NCI-H2107 treated with DMSO at 0.1 percent for 48 hours (cell line): ENCODE results near the gene CD163.
"Not testable (repeated sequence)": the region's sequence is repeated elsewhere in the genome, so short reads cannot be mapped to it uniquely, and the experiment has no call there.

Experiments used
- DNase-seq: peaks from one replicate; lab custom pipeline; 2025; ENCODE audit not compliant: unreplicated experiment; lab: John Stamatoyannopoulos, UW

CD163 gene

DNA sequence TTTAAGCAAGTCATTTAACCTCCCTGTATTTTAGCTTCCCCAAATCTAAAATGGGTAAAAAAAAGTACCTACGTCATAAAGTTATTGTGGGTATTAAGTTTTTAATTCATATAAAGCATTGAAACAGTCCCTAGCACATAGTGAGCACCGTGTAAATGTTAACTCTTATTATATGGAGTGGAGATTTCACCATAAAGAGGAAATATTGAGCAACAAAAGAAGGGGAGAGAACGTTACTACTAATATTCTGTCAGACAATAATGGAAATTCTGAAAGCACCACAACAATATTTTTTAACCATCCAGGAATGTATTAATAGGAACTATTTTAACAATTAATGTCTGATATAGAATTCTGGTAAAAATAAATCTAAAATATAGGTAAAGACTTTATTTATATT is 51.8 kb downstream of the CD163 start:
- DNase-seq: no peak

DNA sequence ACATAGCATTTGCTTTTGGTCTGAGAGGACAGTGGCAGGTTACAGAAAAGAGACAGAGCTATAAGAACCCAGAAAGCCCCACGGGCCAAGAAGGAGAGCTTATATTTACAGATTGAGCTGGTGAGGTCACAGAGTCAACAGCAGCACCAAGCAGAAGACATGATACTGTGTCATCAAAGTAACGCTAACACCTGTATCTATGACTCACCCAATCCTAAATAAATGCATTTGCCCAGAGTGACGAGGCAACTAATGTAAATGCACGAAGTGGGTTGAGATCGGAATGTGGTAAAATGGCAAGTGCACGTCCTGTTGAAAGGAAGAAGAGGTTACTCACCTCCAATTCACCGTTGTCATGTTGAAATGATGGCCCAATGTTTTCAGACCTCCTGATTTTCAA is 52.9 kb downstream of the CD163 start:
- no peak for DNase-seq

DNA sequence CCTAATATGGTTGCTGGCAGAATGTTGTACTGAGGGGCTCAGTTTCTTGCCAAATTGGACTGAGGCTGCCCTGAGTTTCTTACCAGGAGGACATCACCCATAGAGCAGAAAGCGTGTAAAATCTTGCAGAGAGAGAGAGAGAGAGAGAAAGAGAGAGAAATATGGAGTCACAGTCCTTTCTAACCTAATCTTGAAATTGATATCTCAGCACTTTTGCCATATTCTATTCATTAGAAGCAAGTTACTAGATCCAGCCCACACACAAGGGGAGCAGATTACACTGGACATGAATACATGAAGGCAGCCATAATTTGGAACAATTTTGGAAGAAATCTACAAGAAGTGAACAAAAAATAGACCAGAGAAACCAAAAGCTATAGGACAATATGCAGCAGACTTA is 55.5 kb downstream of the CD163 start:
- DNase-seq: no peak

DNA sequence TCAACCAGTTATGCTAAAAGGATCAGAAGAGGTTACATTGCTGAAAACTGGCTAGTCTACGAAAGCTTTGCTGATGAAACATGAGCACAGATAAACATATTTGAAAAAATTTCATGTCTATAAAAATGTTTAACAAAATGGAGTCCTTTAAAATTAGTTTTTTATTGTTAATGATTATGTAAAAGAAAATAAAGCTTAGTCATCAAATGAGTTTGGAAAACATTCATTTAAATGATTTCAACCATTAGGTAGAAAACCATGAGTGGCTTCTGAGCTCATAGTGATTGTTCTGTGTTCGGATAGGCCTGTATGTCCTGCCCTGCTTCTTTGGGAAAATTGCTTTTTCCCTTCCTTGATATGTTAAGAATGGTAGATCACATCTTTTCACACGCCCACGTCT is 59.0 kb downstream of the CD163 start:
- no peak for DNase-seq

DNA sequence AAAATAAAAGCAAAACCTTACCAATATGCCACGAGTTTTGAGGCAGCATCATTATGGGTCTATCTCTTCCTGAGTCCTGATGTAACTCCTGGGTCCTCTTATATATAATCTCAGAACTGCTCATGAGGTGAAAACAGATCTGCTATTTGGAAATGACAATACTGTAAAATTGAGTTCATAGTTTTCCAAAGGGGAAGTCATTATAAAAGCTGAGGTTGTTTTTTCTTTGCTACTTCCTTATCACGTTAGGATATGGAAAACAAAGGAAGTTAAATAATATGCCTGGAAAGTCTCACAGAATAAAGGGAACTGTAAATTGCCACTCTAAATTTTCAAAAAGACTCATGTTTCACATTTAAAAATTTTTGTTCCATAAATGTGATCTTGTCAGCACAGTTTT is 59.5 kb downstream of the CD163 start, which contains the start of gene CD163L1:
Gene CD163L1 (minus strand): TSS at position 78 of the 400 bp plus-strand sequence. CDS start 26 bp downstream, at position 52.
- DNase-seq: no peak

DNA sequence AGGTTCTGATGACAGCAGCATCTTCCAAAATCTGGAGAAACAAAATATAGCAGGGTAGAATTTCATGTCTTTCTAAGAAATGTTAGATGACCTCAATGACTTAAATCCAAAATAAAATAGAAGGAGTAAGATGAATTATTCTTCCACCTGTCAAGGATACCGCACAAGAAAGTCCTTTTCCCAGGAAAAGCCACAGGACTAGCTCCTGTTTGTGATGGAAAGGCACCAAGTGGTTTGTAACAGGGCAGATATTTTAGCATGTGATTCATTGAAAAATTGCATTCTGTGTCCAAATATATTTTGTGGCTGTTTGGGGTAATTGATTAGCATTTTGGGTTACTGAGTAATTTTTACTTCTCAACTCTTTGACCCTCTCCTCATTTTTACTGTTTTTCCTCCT is 62.4 kb downstream of the CD163 start:
- DNase-seq: no peak

DNA sequence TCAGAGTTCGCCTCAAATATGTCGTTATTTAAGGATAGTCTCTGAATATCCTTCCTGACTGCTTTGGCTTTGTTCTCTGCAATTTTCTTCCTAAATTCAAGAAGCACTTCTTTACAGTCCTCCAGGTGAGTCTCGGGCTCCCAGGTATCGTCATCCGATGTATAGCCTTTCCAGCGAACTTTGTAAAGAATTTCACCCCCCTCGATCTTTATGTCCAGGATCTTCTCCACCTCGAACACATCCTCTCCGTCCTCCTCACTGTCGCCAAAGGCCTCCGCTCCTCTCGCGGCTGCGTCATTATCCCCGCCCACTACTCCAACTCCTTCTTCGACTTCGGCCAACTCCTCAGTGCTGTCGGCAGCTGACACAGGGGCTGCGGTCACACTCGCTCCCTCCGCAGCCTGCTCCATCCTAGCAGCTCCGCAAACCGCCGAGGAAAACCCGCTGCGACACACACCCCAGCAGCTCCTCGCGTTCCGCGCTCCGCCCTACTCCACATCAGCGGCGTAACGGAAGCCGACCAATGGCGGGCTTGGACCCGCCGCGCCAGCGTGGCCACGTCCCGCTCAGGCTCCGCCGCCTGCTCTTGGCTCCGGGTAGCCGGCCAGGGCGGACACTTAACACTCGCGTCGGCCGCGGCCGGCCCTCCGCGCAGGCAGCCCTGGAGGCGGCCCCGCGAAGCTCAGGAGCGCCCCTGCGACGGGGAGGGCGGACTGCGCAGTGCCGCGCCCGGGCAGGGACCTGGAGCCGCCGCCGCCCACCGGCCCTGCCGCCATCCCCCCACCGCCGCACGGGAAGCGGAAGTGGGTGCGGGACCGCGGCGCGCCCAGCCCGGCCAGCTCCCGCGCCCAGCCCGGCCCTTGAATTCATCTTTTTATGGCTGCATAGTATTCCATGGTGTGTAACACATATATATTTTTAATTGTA is 63.7 kb downstream of the CD163 start:
- DNase-seq: no peak

DNA sequence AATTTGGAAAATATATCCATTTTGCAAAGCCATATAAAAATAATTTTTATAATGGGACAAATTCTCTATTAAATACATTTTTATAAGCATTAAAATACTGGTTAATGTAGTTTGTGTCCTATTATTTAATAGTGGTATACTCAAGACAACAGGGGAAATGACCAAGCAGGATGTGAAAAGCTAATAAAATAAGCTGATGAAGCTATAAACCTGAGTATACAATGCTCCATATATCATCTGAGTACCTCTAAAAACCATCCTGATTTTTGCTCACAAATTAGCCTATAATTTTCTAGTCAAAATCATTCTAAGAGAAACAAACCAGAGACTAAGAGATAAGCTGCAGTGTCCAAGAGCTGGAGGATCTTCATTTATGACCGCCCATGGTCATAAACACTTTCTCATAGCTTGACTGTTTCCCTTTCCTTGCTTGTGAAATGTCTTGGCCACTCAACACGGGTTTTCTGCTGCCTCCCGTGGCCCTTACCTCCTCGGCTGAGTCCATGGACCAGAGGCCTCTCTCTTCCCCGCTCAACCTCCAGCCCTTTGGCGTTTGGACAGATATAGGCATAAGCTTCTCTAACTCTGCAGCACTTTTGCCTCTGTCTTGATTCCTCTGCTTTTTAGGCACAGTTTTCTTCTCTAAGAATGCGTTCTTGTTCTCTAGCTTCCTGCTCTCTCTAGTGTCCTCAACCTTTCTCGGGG is 65.1 kb downstream of the CD163 start:
- not testable (repeated sequence) for DNase-seq

DNA sequence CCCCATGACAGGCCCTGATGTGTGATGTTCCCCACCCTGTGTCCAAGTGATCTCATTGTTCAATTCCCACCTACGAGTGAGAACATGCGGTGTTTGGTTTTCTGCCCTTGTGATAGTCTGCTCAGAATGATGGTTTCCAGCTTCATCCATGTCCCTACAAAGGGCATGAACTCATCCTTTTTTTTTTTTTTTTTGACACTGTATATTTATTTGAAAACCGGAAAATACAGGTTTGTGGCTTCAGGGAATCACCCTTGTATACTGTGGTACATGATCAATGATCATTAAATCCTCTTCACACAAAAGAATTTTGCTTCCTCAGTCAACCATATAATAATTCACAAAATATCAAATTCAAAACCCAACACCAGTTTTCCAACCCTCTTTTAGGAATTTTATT is 66.1 kb downstream of the CD163 start:
- not testable (repeated sequence) for DNase-seq

DNA sequence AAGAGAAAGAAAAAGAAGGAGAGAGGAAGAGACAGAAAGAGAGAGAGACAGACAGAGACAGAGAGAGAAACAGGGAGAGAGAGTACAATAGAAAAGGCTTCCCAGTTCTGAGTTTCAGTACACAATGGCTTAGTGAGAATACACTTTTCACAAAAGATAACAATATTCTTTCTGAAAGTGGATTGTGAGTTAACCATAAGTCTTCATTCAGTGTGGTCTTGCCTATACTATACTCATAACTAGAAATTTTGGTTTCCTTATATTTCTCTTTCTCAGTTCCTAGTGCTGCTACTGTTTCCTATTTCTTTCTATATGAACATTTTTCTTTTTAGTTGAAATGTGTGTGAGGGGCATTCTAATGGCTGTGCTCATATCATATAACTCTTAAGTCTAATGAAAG is 68.9 kb downstream of the CD163 start:
- DNase-seq: no peak

DNA sequence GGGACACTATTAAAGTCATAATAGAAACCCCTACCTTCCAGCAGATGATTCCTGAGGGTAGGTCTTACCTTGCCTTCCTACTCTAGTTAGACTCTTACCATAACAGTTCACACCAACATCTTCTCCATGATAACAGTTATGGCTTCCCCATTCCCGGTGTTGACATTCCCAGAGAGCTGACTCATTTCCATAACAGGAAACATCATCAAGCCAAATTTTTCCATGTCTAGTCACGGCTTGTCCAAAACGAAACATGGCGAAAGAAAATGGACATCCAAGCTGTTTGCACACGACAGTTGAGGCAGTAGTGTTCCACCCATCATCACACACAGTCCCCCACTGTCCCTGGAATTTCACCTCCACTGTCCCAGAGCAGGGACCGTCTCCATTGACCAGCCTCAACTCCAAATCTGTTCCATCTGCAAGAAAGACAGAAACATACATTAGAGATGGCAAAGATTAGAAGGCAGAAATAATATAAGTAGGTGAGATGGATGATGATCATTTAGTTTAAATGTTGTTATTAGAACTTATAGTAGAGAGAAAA is 70.2 kb downstream of the CD163 start:
- DNase-seq: no peak

DNA sequence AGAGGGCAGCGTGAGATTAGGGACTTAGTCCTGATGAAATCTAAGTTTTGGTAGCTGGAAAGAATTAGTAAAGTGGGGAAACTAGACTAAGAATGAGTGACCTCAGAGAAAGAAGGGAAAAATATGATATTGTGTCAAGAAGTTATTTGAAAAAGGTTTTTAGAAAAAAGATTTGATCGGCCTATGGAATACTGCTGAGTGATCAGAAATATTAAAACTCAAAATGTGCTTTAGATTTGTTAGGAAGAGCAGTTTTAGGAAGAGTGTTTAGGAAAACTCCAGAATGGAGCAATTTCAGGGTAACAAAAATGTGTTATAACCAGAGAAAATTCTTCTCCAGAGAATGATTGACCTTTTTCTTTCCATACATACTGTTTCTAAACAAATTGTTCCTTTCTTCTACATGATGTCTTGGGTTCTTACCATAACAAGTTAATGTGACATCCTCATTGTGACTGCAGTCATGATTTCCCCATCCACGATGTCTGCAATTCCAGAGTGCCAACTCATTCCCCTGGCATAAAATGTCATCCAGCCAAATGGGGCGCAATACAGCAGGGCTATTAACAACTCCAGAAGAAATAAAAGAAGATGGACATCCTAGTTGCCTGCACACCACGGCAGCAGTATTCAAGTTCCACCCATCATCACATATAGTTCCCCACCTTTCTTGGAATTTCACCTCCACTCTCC is 71.4 kb downstream of the CD163 start:
- DNase-seq: no peak
